Measurements from ENCODE around the gene MTR.

DNA sequence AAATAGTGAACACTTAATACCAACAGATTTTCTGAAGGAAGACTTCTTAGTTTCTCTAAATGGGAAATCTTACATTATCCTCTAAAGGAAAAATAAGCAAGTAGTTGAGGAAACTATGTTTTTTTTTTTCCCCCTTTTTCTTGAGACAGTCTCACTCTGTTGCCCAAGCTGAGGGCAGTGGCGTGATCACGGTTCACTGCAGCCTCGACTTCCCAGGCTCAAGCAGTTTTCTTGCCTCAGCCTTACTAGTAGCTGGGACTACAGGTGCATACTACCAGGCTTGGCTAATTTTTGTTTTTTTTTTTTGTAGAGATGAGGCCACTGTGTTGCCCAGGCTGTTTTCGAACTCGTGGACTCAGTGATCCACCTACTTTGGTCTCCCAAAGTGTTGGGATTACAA, 3.9 kb downstream of the MTR start:
- TF ChIP-seq, protein P1, sequence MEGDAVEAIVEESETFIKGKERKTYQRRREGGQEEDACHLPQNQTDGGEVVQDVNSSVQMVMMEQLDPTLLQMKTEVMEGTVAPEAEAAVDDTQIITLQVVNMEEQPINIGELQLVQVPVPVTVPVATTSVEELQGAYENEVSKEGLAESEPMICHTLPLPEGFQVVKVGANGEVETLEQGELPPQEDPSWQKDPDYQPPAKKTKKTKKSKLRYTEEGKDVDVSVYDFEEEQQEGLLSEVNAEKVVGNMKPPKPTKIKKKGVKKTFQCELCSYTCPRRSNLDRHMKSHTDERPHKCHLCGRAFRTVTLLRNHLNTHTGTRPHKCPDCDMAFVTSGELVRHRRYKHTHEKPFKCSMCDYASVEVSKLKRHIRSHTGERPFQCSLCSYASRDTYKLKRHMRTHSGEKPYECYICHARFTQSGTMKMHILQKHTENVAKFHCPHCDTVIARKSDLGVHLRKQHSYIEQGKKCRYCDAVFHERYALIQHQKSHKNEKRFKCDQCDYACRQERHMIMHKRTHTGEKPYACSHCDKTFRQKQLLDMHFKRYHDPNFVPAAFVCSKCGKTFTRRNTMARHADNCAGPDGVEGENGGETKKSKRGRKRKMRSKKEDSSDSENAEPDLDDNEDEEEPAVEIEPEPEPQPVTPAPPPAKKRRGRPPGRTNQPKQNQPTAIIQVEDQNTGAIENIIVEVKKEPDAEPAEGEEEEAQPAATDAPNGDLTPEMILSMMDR (IDR thresholded peaks at IDR 0.05): no peak
- TF ChIP-seq ZFX (IDR thresholded peaks at IDR 0.05; ENCODE audit: borderline replicate concordance): no peak
